Nephron progenitor cell (in vitro differentiated cells): ENCODE measurements around the gene R3HCC1L.
"Not testable (repeated sequence)": the region's sequence is repeated elsewhere in the genome, so short reads cannot be mapped to it uniquely, and the experiment has no call there.

Source experiments
- DNase-seq: peaks from one replicate; pipeline ENCODE4 v3.0.0; 2021
- H3K27ac Mint-ChIP-seq: 2 replicates; pipeline ENCODE4 v1.8.0; 2021; ENCODE audit warnings: mild to moderate bottlenecking, moderate library complexity, mixed read lengths
- H3K27me3 Mint-ChIP-seq: 2 replicates; pipeline ENCODE4 v1.8.0; 2021; ENCODE audit warnings: mild to moderate bottlenecking, low read depth, mixed read lengths; ENCODE audit not compliant: poor library complexity
- H3K36me3 Mint-ChIP-seq: 2 replicates; pipeline ENCODE4 v1.8.0; 2021; ENCODE audit warnings: low read depth, mixed read lengths
- H3K4me1 Mint-ChIP-seq: 2 replicates; pipeline ENCODE4 v1.8.0; 2021; ENCODE audit warnings: mixed read lengths
- H3K4me3 Mint-ChIP-seq: 2 replicates; pipeline ENCODE4 v1.8.0; 2021; ENCODE audit warnings: mild to moderate bottlenecking, moderate library complexity, mixed read lengths
- H3K9me3 Mint-ChIP-seq: 2 replicates; pipeline ENCODE4 v1.8.0; 2021; ENCODE audit warnings: mild to moderate bottlenecking, moderate library complexity, mixed read lengths
- TF ChIP-seq, protein P1 (sequence below): fragments of 200-600 bp; sonication (generic); IDR thresholded peaks from 2 replicates; pipeline ENCODE4 v1.5.0; 2021; ENCODE audit warnings: antibody characterized with exemption

The R3HCC1L gene

DNA sequence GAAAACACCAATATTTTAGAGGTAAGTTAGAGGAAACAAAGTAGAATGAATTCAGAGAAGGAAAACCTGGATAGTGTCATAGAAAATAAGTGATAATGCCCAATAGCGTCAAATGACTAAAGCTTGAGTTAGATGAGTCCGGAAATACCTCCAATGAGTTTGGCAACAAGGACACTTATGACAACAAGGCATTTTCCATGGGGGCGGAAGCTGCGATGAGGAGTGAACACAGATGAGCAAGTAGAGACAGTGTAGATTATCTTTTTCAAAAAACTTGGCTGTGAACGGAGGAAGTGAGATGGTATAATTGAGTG, 383 bp upstream of the R3HCC1L start:
- H3K9me3 Mint-ChIP-seq = peaks cover 30% of the 10 kb centered on the region
- peaks cover 16% of the 10 kb centered on the region for H3K36me3 Mint-ChIP-seq
- H3K4me3 Mint-ChIP-seq = peak overlapping the region; percentile 94
- H3K27ac Mint-ChIP-seq = no peak overlapping the region
- H3K27me3 Mint-ChIP-seq = peaks cover 4% of the 10 kb centered on the region
- H3K4me1 Mint-ChIP-seq = peaks cover 25% of the 10 kb centered on the region
- TF ChIP-seq, protein P1, sequence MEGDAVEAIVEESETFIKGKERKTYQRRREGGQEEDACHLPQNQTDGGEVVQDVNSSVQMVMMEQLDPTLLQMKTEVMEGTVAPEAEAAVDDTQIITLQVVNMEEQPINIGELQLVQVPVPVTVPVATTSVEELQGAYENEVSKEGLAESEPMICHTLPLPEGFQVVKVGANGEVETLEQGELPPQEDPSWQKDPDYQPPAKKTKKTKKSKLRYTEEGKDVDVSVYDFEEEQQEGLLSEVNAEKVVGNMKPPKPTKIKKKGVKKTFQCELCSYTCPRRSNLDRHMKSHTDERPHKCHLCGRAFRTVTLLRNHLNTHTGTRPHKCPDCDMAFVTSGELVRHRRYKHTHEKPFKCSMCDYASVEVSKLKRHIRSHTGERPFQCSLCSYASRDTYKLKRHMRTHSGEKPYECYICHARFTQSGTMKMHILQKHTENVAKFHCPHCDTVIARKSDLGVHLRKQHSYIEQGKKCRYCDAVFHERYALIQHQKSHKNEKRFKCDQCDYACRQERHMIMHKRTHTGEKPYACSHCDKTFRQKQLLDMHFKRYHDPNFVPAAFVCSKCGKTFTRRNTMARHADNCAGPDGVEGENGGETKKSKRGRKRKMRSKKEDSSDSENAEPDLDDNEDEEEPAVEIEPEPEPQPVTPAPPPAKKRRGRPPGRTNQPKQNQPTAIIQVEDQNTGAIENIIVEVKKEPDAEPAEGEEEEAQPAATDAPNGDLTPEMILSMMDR = no peak
- DNase-seq = no peak

DNA sequence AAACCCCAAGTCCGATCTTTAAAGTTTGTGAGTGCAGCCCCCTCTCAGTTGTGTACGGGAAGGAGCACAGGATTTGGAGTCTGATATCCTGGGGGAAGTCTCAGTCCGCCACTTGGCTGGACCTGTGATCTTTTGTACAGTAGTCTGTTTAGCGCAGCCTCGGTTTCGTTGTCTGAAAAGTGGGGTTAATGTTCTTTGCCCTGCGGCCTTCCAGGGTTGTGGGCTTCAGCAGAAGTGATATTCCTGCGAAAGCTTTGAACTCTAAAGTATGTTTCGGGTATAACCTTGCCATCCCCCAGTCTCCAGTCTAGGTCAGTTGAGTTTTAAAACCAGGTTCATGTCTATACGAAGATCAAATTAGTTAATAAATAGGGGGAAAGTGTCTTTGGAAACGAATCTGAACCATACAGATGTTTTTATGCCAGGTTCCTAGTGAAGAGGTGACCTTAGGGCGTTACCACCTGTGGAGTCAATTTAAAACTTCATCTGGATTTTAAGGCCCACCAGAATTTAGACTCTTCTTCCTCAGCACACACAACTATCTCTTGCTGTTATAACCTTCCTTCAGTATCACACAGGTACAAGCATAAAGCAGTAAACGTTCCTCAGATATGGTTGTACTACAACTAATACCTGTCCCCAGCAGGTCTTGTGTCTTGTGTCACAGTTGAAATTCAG, 904 bp downstream of the R3HCC1L start:
- Mint-ChIP-seq H3K27ac (peak overlapping the region; percentile 61), H3K9me3 (peaks cover 30% of the 10 kb centered on the region), H3K36me3 (peaks cover 16% of the 10 kb centered on the region), H3K4me1 (peaks cover 26% of the 10 kb centered on the region), H3K4me3 (peak overlapping the region; percentile 94), H3K27me3 (peaks cover 4% of the 10 kb centered on the region)
- TF ChIP-seq, protein P1 = no peak
- DNase-seq = no peak

DNA sequence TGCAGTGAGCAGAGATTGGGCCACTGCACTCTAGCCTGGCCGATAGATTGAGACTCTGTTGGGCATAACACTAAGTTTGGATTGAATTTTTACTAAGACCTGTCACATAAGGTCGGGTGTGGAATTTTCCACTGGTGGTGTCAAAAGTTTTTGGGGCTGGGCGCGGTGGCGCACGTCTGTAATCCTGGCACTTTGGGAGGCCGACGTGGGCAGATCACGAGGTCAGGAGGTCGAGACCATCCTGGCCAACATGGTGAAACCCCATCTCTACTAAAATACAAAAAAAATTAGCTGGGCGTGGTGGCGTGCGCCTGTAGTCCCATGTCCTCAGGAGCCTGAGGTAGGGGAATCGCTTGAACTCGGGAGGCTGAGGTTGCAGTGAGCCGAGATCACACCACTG, 2.3 kb downstream of the R3HCC1L start:
- not testable (repeated sequence) for H3K27ac Mint-ChIP-seq, H3K4me3 Mint-ChIP-seq
- peaks cover 13% of the 10 kb centered on the region for H3K36me3 Mint-ChIP-seq

DNA sequence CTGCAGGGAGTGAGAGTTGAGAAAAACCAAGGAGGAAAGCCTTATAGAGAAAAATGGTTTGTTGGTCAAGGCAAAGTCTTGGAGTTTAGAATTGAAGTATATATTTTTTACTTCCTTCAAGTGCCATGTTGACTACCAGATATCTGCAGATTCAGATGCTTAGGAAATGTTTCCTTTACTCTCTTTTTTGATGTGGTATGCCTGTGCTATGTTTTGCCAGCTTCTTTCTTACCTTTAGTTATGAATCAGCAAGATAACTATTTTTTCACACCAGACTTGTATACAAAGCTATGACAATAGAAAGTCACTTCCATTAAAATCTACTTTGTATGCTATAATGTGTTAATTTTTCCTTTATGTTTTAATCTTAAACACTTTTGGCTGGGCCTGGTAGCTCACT, 3.6 kb downstream of the R3HCC1L start:
- Mint-ChIP-seq H3K27ac (no peak overlapping the region), H3K4me1 (peaks cover 45% of the 10 kb centered on the region), H3K9me3 (peaks cover 15% of the 10 kb centered on the region), H3K27me3 (no peaks in the 10 kb centered on the region), H3K4me3 (no peak overlapping the region), H3K36me3 (peaks cover 6% of the 10 kb centered on the region)
- TF ChIP-seq, protein P1 = no peak
- no peak for DNase-seq

More for the DNA sequence above, 2.3 kb downstream of the R3HCC1L start:
- Mint-ChIP-seq H3K9me3 (peaks cover 27% of the 10 kb centered on the region), H3K4me1 (peaks cover 39% of the 10 kb centered on the region)
- not testable (repeated sequence) for H3K27me3 Mint-ChIP-seq, DNase-seq

DNA sequence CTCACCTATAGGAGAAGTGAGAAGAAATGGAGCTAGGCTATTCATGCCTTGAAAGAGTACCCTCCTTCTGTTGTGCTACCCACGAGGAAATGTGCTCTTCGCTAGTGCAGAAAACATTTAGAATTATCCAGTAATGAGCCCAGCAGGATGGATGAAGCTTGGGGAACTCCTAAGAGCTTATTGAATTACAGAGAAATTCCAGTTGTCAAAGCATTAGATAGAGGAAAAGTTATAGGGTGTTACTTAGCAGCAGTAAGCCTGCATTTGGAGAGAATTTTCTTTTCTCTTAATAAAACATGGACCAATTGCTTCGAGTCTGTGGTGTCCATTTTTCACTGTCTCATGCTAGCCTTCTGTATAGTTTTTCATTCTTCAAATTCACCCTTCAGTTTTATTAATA, 5.0 kb downstream of the R3HCC1L start:
- H3K4me3 Mint-ChIP-seq = no peak overlapping the region
- TF ChIP-seq, protein P1 = no peak
- peaks cover 45% of the 10 kb centered on the region for H3K4me1 Mint-ChIP-seq
- peaks cover under 1% of the 10 kb centered on the region for H3K9me3 Mint-ChIP-seq
- H3K36me3 Mint-ChIP-seq = peaks cover under 1% of the 10 kb centered on the region
- no peak overlapping the region for H3K27ac Mint-ChIP-seq
- H3K27me3 Mint-ChIP-seq = no peaks in the 10 kb centered on the region
- no peak for DNase-seq

DNA sequence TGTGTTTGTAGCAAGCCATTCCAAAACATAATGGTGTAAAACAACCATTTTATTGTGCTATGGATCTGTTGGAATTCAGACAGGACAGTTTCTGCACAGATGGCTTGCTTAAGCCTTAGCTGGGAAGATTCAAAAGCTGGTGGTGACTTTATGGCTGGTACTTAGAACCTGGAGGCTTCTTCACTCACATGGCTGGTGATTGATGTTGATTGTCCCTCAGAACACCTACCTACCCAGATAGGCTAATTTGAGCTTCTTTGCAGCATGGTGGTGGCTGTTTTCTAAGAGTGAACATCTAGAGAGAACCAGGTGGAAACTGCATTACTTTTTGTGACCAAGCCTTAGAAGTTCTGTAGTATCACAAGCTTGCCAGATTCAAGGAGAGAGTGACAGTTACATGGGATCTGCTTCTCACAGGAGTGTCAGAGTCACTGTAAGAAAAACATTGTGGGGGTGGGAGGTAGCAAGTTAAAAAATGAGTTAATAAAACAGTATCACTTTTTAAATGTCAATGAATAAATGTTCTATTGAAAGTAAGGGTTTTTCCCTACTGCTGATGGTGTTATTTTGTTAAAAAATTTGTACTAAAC, 7.1 kb downstream of the R3HCC1L start:
- Mint-ChIP-seq H3K27ac (peak overlapping the region; percentile 60), H3K27me3 (no peaks in the 10 kb centered on the region), H3K4me1 (peaks cover 33% of the 10 kb centered on the region), H3K4me3 (no peak overlapping the region), H3K36me3 (peaks cover 16% of the 10 kb centered on the region), H3K9me3 (peaks cover 13% of the 10 kb centered on the region)
- DNase-seq = no peak
- TF ChIP-seq, protein P1 = no peak
